Measurements from ENCODE around the gene UNC5B. TPM values are rescaled to one million over a fixed set of nuclear protein-coding genes. Genes with fewer than 3 reads are reported as not detected.

UNC5B gene
- total RNA-seq, 1 donor, result 135 TPM

DNA sequence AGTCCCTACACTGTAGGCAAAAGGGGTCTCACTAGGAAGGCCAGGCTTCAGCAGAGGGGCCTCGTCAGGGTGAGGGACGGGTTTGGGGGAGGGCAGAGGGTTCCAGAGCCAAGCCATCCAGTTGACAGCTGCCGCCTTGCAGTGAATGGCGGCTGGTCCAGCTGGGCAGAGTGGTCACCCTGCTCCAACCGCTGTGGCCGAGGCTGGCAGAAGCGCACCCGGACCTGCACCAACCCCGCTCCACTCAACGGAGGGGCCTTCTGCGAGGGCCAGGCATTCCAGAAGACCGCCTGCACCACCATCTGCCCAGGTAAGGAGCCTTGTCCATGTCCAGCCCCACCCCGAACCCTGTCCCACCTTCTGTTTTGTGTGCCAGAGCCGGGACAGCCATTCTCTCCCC lies 75.1 kb downstream of the UNC5B start:
- Histone ChIP-seq H3K36me3 (ENCODE audit: insufficient read depth, low read length) (peaks cover 39% of the 10 kb centered on the region), H3K9me3 (ENCODE audit: low read depth, low read length) (no peaks in the 10 kb centered on the region), H3K79me2 (ENCODE audit: insufficient read depth, low read length) (no peaks in the 10 kb centered on the region), H3K27me3 (ENCODE audit: insufficient read depth, low read length) (no peaks in the 10 kb centered on the region), H3K4me2 (ENCODE audit: insufficient read depth, low read length) (no peak overlapping the region), H3K27ac (ENCODE audit: low read depth, low read length) (no peak overlapping the region), H3K4me1 (ENCODE audit: insufficient read depth, low read length) (peaks cover 3% of the 10 kb centered on the region), H2AFZ (ENCODE audit: low read length) (no peak overlapping the region), H3K4me3 (ENCODE audit: insufficient read depth, low read length) (no peak overlapping the region), H4K20me1 (ENCODE audit: insufficient read depth, low read length) (peaks cover 18% of the 10 kb centered on the region)
- peak; percentile 43 for DNase-seq (ENCODE audit: insufficient read length, low spot score, missing footprints)
- TF ChIP-seq, protein P1, sequence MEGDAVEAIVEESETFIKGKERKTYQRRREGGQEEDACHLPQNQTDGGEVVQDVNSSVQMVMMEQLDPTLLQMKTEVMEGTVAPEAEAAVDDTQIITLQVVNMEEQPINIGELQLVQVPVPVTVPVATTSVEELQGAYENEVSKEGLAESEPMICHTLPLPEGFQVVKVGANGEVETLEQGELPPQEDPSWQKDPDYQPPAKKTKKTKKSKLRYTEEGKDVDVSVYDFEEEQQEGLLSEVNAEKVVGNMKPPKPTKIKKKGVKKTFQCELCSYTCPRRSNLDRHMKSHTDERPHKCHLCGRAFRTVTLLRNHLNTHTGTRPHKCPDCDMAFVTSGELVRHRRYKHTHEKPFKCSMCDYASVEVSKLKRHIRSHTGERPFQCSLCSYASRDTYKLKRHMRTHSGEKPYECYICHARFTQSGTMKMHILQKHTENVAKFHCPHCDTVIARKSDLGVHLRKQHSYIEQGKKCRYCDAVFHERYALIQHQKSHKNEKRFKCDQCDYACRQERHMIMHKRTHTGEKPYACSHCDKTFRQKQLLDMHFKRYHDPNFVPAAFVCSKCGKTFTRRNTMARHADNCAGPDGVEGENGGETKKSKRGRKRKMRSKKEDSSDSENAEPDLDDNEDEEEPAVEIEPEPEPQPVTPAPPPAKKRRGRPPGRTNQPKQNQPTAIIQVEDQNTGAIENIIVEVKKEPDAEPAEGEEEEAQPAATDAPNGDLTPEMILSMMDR (IDR thresholded peaks at IDR 0.05; ENCODE audit: extremely low read depth, low read depth, low read length), result no peak

DNA sequence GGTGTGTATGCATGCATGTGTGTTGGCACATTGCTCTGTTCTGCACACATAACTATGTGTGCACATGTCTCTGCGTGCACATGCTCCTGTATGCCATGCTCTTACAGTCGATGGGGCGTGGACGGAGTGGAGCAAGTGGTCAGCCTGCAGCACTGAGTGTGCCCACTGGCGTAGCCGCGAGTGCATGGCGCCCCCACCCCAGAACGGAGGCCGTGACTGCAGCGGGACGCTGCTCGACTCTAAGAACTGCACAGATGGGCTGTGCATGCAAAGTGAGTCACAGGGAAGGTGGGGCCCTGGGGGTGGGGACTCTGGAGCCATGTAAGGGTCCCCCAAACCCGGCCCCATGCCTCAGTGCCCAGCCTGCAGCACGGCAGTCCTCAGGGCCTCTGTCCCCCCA lies 76.1 kb downstream of the UNC5B start:
- Histone ChIP-seq H3K9me3 (ENCODE audit: low read depth, low read length) (no peaks in the 10 kb centered on the region), H2AFZ (ENCODE audit: low read length) (no peak overlapping the region), H3K4me3 (ENCODE audit: insufficient read depth, low read length) (no peak overlapping the region), H3K4me2 (ENCODE audit: insufficient read depth, low read length) (no peak overlapping the region), H3K36me3 (ENCODE audit: insufficient read depth, low read length) (peaks cover 46% of the 10 kb centered on the region), H3K4me1 (ENCODE audit: insufficient read depth, low read length) (peaks cover 7% of the 10 kb centered on the region), H3K27ac (ENCODE audit: low read depth, low read length) (no peak overlapping the region), H4K20me1 (ENCODE audit: insufficient read depth, low read length) (peaks cover 17% of the 10 kb centered on the region), H3K79me2 (ENCODE audit: insufficient read depth, low read length) (no peaks in the 10 kb centered on the region), H3K27me3 (ENCODE audit: insufficient read depth, low read length) (no peaks in the 10 kb centered on the region)
- DNase-seq (ENCODE audit: insufficient read length, low spot score, missing footprints), result peak; percentile 5
- TF ChIP-seq, protein P1 (IDR thresholded peaks at IDR 0.05; ENCODE audit: extremely low read depth, low read depth, low read length), result no peak

GRCh38 chr10:71289421-71290130 lies 77.2 kb downstream of the UNC5B start:
- Histone ChIP-seq H3K4me3 (ENCODE audit: insufficient read depth, low read length) (no peak overlapping the region), H3K27ac (ENCODE audit: low read depth, low read length) (no peak overlapping the region), H2AFZ (ENCODE audit: low read length) (no peak overlapping the region), H3K27me3 (ENCODE audit: insufficient read depth, low read length) (no peaks in the 10 kb centered on the region), H3K4me2 (ENCODE audit: insufficient read depth, low read length) (no peak overlapping the region), H3K36me3 (ENCODE audit: insufficient read depth, low read length) (peaks cover 53% of the 10 kb centered on the region), H3K4me1 (ENCODE audit: insufficient read depth, low read length) (peaks cover 7% of the 10 kb centered on the region), H3K79me2 (ENCODE audit: insufficient read depth, low read length) (no peaks in the 10 kb centered on the region), H3K9me3 (ENCODE audit: low read depth, low read length) (no peaks in the 10 kb centered on the region), H4K20me1 (ENCODE audit: insufficient read depth, low read length) (peaks cover 12% of the 10 kb centered on the region)
- TF ChIP-seq, protein P1 (IDR thresholded peaks at IDR 0.05; ENCODE audit: extremely low read depth, low read depth, low read length), result no peak
- DNase-seq (ENCODE audit: insufficient read length, low spot score, missing footprints), result peak; percentile 62

DNA sequence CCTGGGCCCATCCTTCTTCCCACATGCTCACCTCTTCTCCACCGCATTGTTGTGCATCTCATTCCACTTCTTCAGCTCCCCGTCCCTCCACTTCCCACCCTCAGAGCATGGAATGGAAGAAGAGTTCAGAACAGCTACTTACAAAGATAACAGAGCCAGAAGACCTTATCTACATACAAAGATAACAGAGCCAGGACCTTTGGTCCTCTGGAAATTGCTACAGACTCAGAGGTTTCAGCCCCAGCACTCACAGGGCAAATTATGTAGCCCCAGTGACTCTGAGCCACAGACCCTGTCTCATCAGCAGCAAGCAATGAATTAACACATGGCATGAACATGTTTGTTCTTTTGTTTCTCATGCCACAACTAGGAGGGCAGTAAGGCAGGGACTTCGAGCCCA lies 78.0 kb downstream of the UNC5B start:
- no peak overlapping the region for H3K4me2 ChIP-seq (ENCODE audit: insufficient read depth, low read length)
- TF ChIP-seq, protein P1 (IDR thresholded peaks at IDR 0.05; ENCODE audit: extremely low read depth, low read depth, low read length), result no peak

More for the DNA sequence above, 78.0 kb downstream of the UNC5B start:
- DNase-seq (ENCODE audit: insufficient read length, low spot score, missing footprints), result peak; percentile 72
- Histone ChIP-seq H3K79me2 (ENCODE audit: insufficient read depth, low read length) (no peaks in the 10 kb centered on the region), H3K9me3 (ENCODE audit: low read depth, low read length) (no peaks in the 10 kb centered on the region), H3K4me1 (ENCODE audit: insufficient read depth, low read length) (peaks cover 7% of the 10 kb centered on the region), H3K27me3 (ENCODE audit: insufficient read depth, low read length) (no peaks in the 10 kb centered on the region), H4K20me1 (ENCODE audit: insufficient read depth, low read length) (peaks cover 8% of the 10 kb centered on the region), H3K27ac (ENCODE audit: low read depth, low read length) (no peak overlapping the region), H2AFZ (ENCODE audit: low read length) (no peak overlapping the region), H3K36me3 (ENCODE audit: insufficient read depth, low read length) (peaks cover 56% of the 10 kb centered on the region), H3K4me3 (ENCODE audit: insufficient read depth, low read length) (no peak overlapping the region)
